GM12801 (cell line): ENCODE measurements around the gene SLIT1.

Source experiments
- CTCF ChIP-seq: IDR thresholded peaks from one replicate; pipeline ENCODE4 v1.5.1; 2011; ENCODE audit warnings: control low read depth; ENCODE audit not compliant: insufficient read length; ENCODE audit errors: extremely low read depth

The SLIT1 gene

GRCh38 chr10:97025613-97026242 lies 160.0 kb downstream of the SLIT1 start:
- TF ChIP-seq CTCF, result no peak

- no peak for TF ChIP-seq CTCF
Measured at GRCh38 chr10:97024168-97025073, 161.3 kb downstream of the SLIT1 start.

- TF ChIP-seq CTCF, result no peak
Measured at GRCh38 chr10:97023401-97024167, 162.2 kb downstream of the SLIT1 start.

- TF ChIP-seq CTCF, result no peak
Measured at GRCh38 chr10:97022616-97023015, 163.1 kb downstream of the SLIT1 start.

- TF ChIP-seq CTCF, result no peak
Measured at GRCh38 chr10:97020452-97021400, 165.0 kb downstream of the SLIT1 start.

GRCh38 chr10:97019213-97019844 lies 166.4 kb downstream of the SLIT1 start:
- no peak for TF ChIP-seq CTCF
